HepG2 (cell line): ENCODE data around the gene GGCT. TPM values are rescaled to one million over a fixed set of nuclear protein-coding genes. Genes with fewer than 3 reads are reported as not detected.

ENCODE experiments used
- AGO2 ChIP-seq: fragments of 200-400 bp; formaldehyde crosslinking; optimal IDR thresholded peaks from 2 replicates; pipeline ENCODE3; 2017; ENCODE audit warnings: mild to moderate bottlenecking, low read depth, low read length, moderate library complexity
- ATM ChIP-seq: fragments of 450-650 bp; IDR thresholded peaks from 2 replicates; pipeline ENCODE4 v1.7.1; 2017; ENCODE audit warnings: mild to moderate bottlenecking, borderline replicate concordance
- HMG20B ChIP-seq: conservative IDR thresholded peaks from 2 replicates; pipeline ENCODE4 v1.6.1; 2016; ENCODE audit warnings: missing genetic modification reagents, missing compliant biosample characterization
- MIER2 ChIP-seq: IDR thresholded peaks from 2 replicates; pipeline ENCODE4 v1.6.1; 2016; ENCODE audit warnings: missing biosample characterization, missing genetic modification reagents
- ONECUT2 ChIP-seq: sonication (generic); formaldehyde crosslinking; IDR thresholded peaks from 2 replicates; pipeline ENCODE4 v1.4.0; 2020; ENCODE audit warnings: missing genetic modification reagents
- RBFOX2 ChIP-seq: fragments of 200-400 bp; formaldehyde crosslinking; IDR thresholded peaks from 2 replicates; pipeline ENCODE4 v1.6.1; 2017; ENCODE audit warnings: low read depth, mild to moderate bottlenecking, low read length
- SRSF1 ChIP-seq: fragments of 200-400 bp; formaldehyde crosslinking; optimal IDR thresholded peaks from 2 replicates; pipeline ENCODE3; 2017; ENCODE audit warnings: mild to moderate bottlenecking, low read depth, low read length, moderate library complexity
- TCF12 ChIP-seq, 2 experiments: fragments of 450-650 bp in 1 of 2; sonication (generic) in 1 of 2; formaldehyde crosslinking in 1 of 2; IDR thresholded peaks; 2 replicates each; pipeline versions ENCODE4 v1.6.1 to v1.8.0; 2017 to 2022; ENCODE audit warnings: antibody characterized with exemption in 1 of 2, mild to moderate bottlenecking in 1 of 2, missing genetic modification reagents in 1 of 2, moderate library complexity in 1 of 2
- TRAFD1 ChIP-seq: sonication (generic); formaldehyde crosslinking; IDR thresholded peaks from 2 replicates; pipeline ENCODE4 v1.5.1; 2020; ENCODE audit warnings: missing genetic modification reagents, mild to moderate bottlenecking, borderline replicate concordance
- ZNF350 ChIP-seq: sonication (generic); formaldehyde crosslinking; IDR thresholded peaks from 2 replicates; pipeline ENCODE4 v1.4.0; 2020; ENCODE audit warnings: mild to moderate bottlenecking, low read depth, missing genetic modification reagents, borderline replicate concordance
- ZNF562 ChIP-seq: sonication (generic); formaldehyde crosslinking; IDR thresholded peaks from 2 replicates; pipeline ENCODE4 v1.8.0; 2022; ENCODE audit warnings: missing genetic modification reagents, borderline replicate concordance
- ZNF570 ChIP-seq: sonication (generic); formaldehyde crosslinking; IDR thresholded peaks from 2 replicates; pipeline ENCODE4 v1.4.0; 2020; ENCODE audit warnings: mild to moderate bottlenecking, missing genetic modification reagents, borderline replicate concordance
- ZNF766 ChIP-seq: sonication (generic); formaldehyde crosslinking; IDR thresholded peaks from 2 replicates; pipeline ENCODE4 v1.5.0; 2020; ENCODE audit warnings: missing genetic modification reagents, borderline replicate concordance
- ZNF775 ChIP-seq: sonication (generic); formaldehyde crosslinking; IDR thresholded peaks from 2 replicates; pipeline ENCODE4 v1.4.0; 2020; ENCODE audit warnings: missing genetic modification reagents, mild to moderate bottlenecking, moderate library complexity, borderline replicate concordance
- polyA plus RNA-seq, 8 experiments: library from polyadenylated mRNA; depleted of rRNA in 3 of 8; stranded (reverse) in 7 of 8; unstranded in 1 of 8; fragments of >200 nt; fragmentation: Illumina TruSeq in 4 of 8; extraction: Trizol in 4 of 8; gene quantifications; 2 replicates each; pipeline versions ENCODE4 v1.2.1 to v1.2.3, GENCODE V29; 2011 to 2016; ENCODE audit warnings: low read depth in 4 of 8, missing spikeins in 1 of 8, mixed read lengths in 1 of 8; ENCODE audit not compliant: insufficient read depth in 1 of 8
- total RNA-seq, 5 experiments: library from RNA; depleted of rRNA; stranded (reverse); fragments of >200 nt; fragmentation: Illumina TruSeq; extraction: Trizol; gene quantifications; 2 replicates each; pipeline ENCODE4 v1.2.3, GENCODE V29; 2016; ENCODE audit warnings: low read depth in 1 of 5
- TF ChIP-seq, protein P1 (sequence below): conservative IDR thresholded peaks from 2 replicates; pipeline ENCODE4 v1.6.1; 2018; ENCODE audit warnings: missing genetic modification reagents
- TF ChIP-seq, protein P2 (sequence below): sonication (generic); formaldehyde crosslinking; IDR thresholded peaks from 2 replicates; pipeline ENCODE4 v1.4.0; 2020; ENCODE audit warnings: missing genetic modification reagents, borderline replicate concordance
- TF ChIP-seq, protein P3 (sequence below): sonication (generic); formaldehyde crosslinking; IDR thresholded peaks from 2 replicates; pipeline ENCODE4 v1.4.0; 2020; ENCODE audit warnings: missing genetic modification reagents, borderline replicate concordance

GGCT gene
- total and polyA plus RNA-seq, 2 of the 13 experiments (the other 11 are each of a cell fraction or from before 2014, with no cell fraction given): 19.5 to 78.3 TPM

DNA sequence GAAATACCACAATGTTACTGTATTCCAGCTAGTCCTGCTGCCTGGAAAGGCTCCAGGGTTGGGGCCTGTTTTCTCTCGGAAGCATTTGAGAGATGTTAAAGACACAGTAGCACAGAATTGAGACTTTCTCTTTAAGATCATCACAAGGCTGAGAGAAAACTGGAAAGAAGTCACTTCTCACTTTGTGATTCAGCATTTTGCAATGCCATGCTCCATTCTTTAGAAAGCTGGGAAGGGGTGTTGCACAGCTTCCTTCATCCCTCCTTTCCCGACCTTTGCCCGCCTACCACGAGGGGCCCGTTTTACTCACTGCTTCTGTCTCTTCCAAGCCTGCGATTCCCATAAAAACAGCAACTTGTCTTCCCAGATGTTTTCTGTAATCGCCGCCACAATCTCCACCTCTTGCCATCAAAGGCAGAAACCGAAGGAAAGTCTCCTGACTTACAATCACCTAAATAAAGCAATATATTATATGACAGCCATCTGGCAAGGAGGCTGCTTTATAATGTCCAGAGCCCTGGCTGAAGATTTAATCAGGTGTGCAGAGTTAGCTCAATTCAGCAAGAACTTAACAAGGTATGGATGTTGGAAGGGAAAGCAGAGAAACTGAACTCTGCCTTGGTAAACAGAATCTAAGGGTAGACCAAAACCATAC is 44.9 kb downstream of the GGCT start (continued):
- TF ChIP-seq, protein P1, sequence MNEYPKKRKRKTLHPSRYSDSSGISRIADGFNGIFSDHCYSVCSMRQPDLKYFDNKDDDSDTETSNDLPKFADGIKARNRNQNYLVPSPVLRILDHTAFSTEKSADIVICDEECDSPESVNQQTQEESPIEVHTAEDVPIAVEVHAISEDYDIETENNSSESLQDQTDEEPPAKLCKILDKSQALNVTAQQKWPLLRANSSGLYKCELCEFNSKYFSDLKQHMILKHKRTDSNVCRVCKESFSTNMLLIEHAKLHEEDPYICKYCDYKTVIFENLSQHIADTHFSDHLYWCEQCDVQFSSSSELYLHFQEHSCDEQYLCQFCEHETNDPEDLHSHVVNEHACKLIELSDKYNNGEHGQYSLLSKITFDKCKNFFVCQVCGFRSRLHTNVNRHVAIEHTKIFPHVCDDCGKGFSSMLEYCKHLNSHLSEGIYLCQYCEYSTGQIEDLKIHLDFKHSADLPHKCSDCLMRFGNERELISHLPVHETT (CRISPR knock-in tag): no peak
- TF ChIP-seq ZNF766 (CRISPR knock-in tag): no peak
- no peak for TF ChIP-seq ZNF562 (CRISPR knock-in tag)
- TF ChIP-seq TRAFD1: no peak
- TF ChIP-seq ATM: no peak
- no peak for TF ChIP-seq MIER2 (CRISPR knock-in tag)
- TF ChIP-seq ONECUT2: no peak
- TF ChIP-seq AGO2: no peak
- TF ChIP-seq, protein P2, sequence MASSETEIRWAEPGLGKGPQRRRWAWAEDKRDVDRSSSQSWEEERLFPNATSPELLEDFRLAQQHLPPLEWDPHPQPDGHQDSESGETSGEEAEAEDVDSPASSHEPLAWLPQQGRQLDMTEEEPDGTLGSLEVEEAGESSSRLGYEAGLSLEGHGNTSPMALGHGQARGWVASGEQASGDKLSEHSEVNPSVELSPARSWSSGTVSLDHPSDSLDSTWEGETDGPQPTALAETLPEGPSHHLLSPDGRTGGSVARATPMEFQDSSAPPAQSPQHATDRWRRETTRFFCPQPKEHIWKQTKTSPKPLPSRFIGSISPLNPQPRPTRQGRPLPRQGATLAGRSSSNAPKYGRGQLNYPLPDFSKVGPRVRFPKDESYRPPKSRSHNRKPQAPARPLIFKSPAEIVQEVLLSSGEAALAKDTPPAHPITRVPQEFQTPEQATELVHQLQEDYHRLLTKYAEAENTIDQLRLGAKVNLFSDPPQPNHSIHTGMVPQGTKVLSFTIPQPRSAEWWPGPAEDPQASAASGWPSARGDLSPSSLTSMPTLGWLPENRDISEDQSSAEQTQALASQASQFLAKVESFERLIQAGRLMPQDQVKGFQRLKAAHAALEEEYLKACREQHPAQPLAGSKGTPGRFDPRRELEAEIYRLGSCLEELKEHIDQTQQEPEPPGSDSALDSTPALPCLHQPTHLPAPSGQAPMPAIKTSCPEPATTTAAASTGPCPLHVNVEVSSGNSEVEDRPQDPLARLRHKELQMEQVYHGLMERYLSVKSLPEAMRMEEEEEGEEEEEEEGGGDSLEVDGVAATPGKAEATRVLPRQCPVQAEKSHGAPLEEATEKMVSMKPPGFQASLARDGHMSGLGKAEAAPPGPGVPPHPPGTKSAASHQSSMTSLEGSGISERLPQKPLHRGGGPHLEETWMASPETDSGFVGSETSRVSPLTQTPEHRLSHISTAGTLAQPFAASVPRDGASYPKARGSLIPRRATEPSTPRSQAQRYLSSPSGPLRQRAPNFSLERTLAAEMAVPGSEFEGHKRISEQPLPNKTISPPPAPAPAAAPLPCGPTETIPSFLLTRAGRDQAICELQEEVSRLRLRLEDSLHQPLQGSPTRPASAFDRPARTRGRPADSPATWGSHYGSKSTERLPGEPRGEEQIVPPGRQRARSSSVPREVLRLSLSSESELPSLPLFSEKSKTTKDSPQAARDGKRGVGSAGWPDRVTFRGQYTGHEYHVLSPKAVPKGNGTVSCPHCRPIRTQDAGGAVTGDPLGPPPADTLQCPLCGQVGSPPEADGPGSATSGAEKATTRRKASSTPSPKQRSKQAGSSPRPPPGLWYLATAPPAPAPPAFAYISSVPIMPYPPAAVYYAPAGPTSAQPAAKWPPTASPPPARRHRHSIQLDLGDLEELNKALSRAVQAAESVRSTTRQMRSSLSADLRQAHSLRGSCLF (CRISPR knock-in tag): no peak
- no peak for TF ChIP-seq ZNF570
- TF ChIP-seq ZNF775 (CRISPR knock-in tag): 0 out of 2 replicates have a peak, but pooled peaks have one; percentile 35
- no peak for TF ChIP-seq ZNF350
- TF ChIP-seq RBFOX2: no peak
- TF ChIP-seq TCF12 (IDR thresholded peaks at IDR 0.05): no peak
- no peak for TF ChIP-seq TCF12 (CRISPR knock-in tag; IDR thresholded peaks at IDR 0.05)
- TF ChIP-seq HMG20B (CRISPR knock-in tag): no peak
- TF ChIP-seq, protein P3, sequence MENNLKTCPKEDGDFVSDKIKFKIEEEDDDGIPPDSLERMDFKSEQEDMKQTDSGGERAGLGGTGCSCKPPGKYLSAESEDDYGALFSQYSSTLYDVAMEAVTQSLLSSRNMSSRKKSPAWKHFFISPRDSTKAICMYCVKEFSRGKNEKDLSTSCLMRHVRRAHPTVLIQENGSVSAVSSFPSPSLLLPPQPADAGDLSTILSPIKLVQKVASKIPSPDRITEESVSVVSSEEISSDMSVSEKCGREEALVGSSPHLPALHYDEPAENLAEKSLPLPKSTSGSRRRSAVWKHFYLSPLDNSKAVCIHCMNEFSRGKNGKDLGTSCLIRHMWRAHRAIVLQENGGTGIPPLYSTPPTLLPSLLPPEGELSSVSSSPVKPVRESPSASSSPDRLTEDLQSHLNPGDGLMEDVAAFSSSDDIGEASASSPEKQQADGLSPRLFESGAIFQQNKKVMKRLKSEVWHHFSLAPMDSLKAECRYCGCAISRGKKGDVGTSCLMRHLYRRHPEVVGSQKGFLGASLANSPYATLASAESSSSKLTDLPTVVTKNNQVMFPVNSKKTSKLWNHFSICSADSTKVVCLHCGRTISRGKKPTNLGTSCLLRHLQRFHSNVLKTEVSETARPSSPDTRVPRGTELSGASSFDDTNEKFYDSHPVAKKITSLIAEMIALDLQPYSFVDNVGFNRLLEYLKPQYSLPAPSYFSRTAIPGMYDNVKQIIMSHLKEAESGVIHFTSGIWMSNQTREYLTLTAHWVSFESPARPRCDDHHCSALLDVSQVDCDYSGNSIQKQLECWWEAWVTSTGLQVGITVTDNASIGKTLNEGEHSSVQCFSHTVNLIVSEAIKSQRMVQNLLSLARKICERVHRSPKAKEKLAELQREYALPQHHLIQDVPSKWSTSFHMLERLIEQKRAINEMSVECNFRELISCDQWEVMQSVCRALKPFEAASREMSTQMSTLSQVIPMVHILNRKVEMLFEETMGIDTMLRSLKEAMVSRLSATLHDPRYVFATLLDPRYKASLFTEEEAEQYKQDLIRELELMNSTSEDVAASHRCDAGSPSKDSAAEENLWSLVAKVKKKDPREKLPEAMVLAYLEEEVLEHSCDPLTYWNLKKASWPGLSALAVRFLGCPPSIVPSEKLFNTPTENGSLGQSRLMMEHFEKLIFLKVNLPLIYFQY (CRISPR knock-in tag): no peak
- TF ChIP-seq SRSF1: no peak
